HCT116 (cell line): ENCODE data around the gene SNX4. TPM values are rescaled to one million over a fixed set of nuclear protein-coding genes. Genes with fewer than 3 reads are reported as not detected.
A peak's percentile ranks its signal among the peaks of the same experiment; 100 is the strongest.
"Not testable (repeated sequence)": the region's sequence is repeated elsewhere in the genome, so short reads cannot be mapped to it uniquely, and the experiment has no call there.

Source experiments
- ATAC-seq: fragments of 200-7000 bp; cut with Tn5 transposase; 2 replicates; pipeline ENCODE4 v1.9.1; 2020; ENCODE audit warnings: mild to moderate bottlenecking, moderate library complexity
- BruUV-seq: library from RNA; stranded (reverse); fragments of 400-500 nt; replicated peaks from 2 replicates; lab custom pipeline; 2021; lab: Mats Ljungman, UMichigan
- CTCF ChIA-PET: fragments of 300-600 bp; sonication (Branson Sonifier 250); formaldehyde crosslinking; loops from one replicate; lab custom pipeline; 2021; ENCODE audit warnings: antibody characterized with exemption; lab: Charles Lee
- POLR2A ChIA-PET: fragments of 300-600, 350-600 bp; sonication (Branson Sonifier 250); formaldehyde crosslinking; loops from one replicate; lab custom pipeline; 2021; ENCODE audit warnings: antibody characterized with exemption; lab: Charles Lee
- RAD21 ChIA-PET, 2 experiments: fragments of 300-600 bp; sonication (Branson Sonifier 250); formaldehyde crosslinking; loops; one replicate each; lab custom pipeline; 2023; ENCODE audit warnings: low total read pairs in 2 of 2; ENCODE audit not compliant: uncharacterized antibody in 2 of 2, unreplicated experiment in 2 of 2, low non-redundant PET in 1 of 2; lab: Charles Lee
- DNase-seq: peaks from one replicate; pipeline ENCODE4 v3.0.0-alpha.2; 2010; ENCODE audit warnings: low read depth, low spot score
- H2AFZ ChIP-seq: fragments of 200-600 bp; shearing (Covaris generic), sonication (generic); 2 replicates; pipeline ENCODE4 v1.6.1; 2017; ENCODE audit warnings: low read depth, mixed run types, mixed read lengths, antibody characterized with exemption, low read length; ENCODE audit not compliant: poor library complexity, severe bottlenecking
- H3K27ac ChIP-seq: 2 replicates; pipeline ENCODE4 v1.5.1; 2012; ENCODE audit warnings: low read depth, low read length
- H3K27me3 ChIP-seq: fragments of 200-600 bp; sonication (generic); 2 replicates; pipeline ENCODE4 v1.6.1; 2016; ENCODE audit warnings: mixed run types, low read length, mixed read lengths; ENCODE audit not compliant: insufficient read depth
- H3K36me3 ChIP-seq, 2 experiments: fragments of 200-500 bp in 1 of 2; fragments of 200-600 bp in 1 of 2; sonication (Bioruptor generic) in 1 of 2; sonication (generic) in 1 of 2; 2 replicates each; pipeline versions ENCODE4 v1.5.1 to v1.6.1; 2014 to 2016; ENCODE audit warnings: low read length in 2 of 2, inconsistent platforms in 1 of 2, mixed read lengths in 1 of 2, mixed run types in 1 of 2; ENCODE audit not compliant: insufficient read depth in 2 of 2, control insufficient read depth in 1 of 2
- H3K4me1 ChIP-seq, 2 experiments: fragments of 200-600 bp in 1 of 2; sonication (generic) in 1 of 2; 2 replicates each; pipeline versions ENCODE4 v1.5.1 to v1.6.1; 2012 to 2017; ENCODE audit warnings: low read length in 2 of 2, inconsistent platforms in 1 of 2, mild to moderate bottlenecking in 1 of 2, mixed read lengths in 1 of 2, mixed run types in 1 of 2, moderate library complexity in 1 of 2; ENCODE audit not compliant: insufficient read depth in 2 of 2, control insufficient read depth in 1 of 2
- H3K4me2 ChIP-seq: fragments of 200-600 bp; sonication (generic); 2 replicates; pipeline ENCODE4 v1.6.1; 2017; ENCODE audit warnings: mixed run types, low read length, mixed read lengths
- H3K4me3 ChIP-seq, 2 experiments: fragments of 200-600 bp in 1 of 2; sonication (generic) in 1 of 2; replicated peaks in 1 of 2; 2 replicates each; pipeline ENCODE4 v1.5.1; 2011 to 2016; ENCODE audit warnings: low read length in 2 of 2, control low read depth in 1 of 2, low read depth in 1 of 2, mild to moderate bottlenecking in 1 of 2, mixed read lengths in 1 of 2, mixed run types in 1 of 2
- H3K79me2 ChIP-seq: fragments of 200-600 bp; sonication (generic); 2 replicates; pipeline ENCODE4 v1.6.1; 2017; ENCODE audit warnings: mild to moderate bottlenecking, mixed run types, low read length, moderate library complexity, mixed read lengths; ENCODE audit not compliant: insufficient read depth
- H3K9ac ChIP-seq: fragments of 200-600 bp; sonication (generic); 2 replicates; pipeline ENCODE4 v1.6.1; 2016; ENCODE audit warnings: low read length, mixed read lengths
- H3K9me2 ChIP-seq: fragments of 200-600 bp; sonication (generic), shearing (Covaris generic); 2 replicates; pipeline ENCODE4 v1.6.1; 2017; ENCODE audit warnings: mixed run types, mild to moderate bottlenecking, moderate library complexity; ENCODE audit not compliant: insufficient read depth
- H3K9me3 ChIP-seq, 2 experiments: fragments of 200-500 bp in 1 of 2; fragments of 200-600 bp in 1 of 2; sonication (Bioruptor generic) in 1 of 2; sonication (generic) in 1 of 2; 2 replicates each; pipeline ENCODE4 v1.6.1; 2014 to 2017; ENCODE audit warnings: low read length in 2 of 2, mixed read lengths in 2 of 2, inconsistent platforms in 1 of 2, low read depth in 1 of 2, mild to moderate bottlenecking in 1 of 2, mixed run types in 1 of 2, moderate library complexity in 1 of 2; ENCODE audit not compliant: control insufficient read depth in 1 of 2, insufficient read depth in 1 of 2
- H4K20me1 ChIP-seq: fragments of 200-600 bp; sonication (generic), shearing (Covaris generic); 2 replicates; pipeline ENCODE4 v1.6.1; 2017; ENCODE audit warnings: mixed run types, mild to moderate bottlenecking, moderate library complexity; ENCODE audit not compliant: insufficient read depth
- CBX3 ChIP-seq: IDR thresholded peaks from 2 replicates; pipeline ENCODE4 v1.6.1; 2012; ENCODE audit warnings: low read depth
- CTCF ChIP-seq, 3 experiments: fragments of 200-600 bp in 1 of 3; sonication (generic) in 1 of 3; IDR thresholded peaks in 2 of 3; conservative IDR thresholded peaks in 1 of 3; 2 replicates each; pipeline ENCODE4 v1.5.1; 2012 to 2017; ENCODE audit warnings: low read depth in 2 of 3, low read length in 2 of 3, antibody characterized with exemption in 1 of 3, borderline replicate concordance in 1 of 3, control low read depth in 1 of 3, mild to moderate bottlenecking in 1 of 3, mixed read lengths in 1 of 3, mixed run types in 1 of 3, moderate library complexity in 1 of 3; ENCODE audit not compliant: insufficient read depth in 1 of 3
- intact Hi-C: fragments of 100-400 bp; cut with micrococcal nuclease; formaldehyde crosslinking; loops from 2 replicates; pipeline ENCODE4 v1.10.0; 2022
- total RNA-seq: library from RNA; stranded (reverse); gene quantifications from one replicate; pipeline ENCODE4 v1.2.1, GENCODE V29; 2021; ENCODE audit not compliant: unreplicated experiment

Gene SNX4
- total RNA-seq, 1 experiment from 2014 or later = 21.1 TPM

- Histone ChIP-seq H3K9me3 (no peaks in the 10 kb centered on the region), H2AFZ (no peak overlapping the region)
Observed at GRCh38 chr3:125525153-125525552, 5.2 kb upstream of the SNX4 start.

GRCh38 chr3:125520563-125520919, 539 bp upstream of the SNX4 start:
- Histone ChIP-seq H2AFZ (peak overlapping the region; percentile 93), H3K4me3 (peak overlapping the region; percentile 87 to 90), H3K4me2 (peak overlapping the region; percentile 91), H3K79me2 (peaks cover 26% of the 10 kb centered on the region), H3K27ac (peak overlapping the region; percentile 59; the same call in 1 of the 2 replicates), H3K9ac (peak overlapping the region; percentile 86)
- H4K20me1 ChIP-seq, DNase-seq, H3K9me3 ChIP-seq, H3K27me3 ChIP-seq, intact Hi-C loops, H3K36me3 ChIP-seq, ATAC-seq, H3K4me1 ChIP-seq, H3K9me2 ChIP-seq, RAD21 ChIA-PET: not testable (repeated sequence)
- BruUV-seq = TSS peak; percentile 64
- ChIA-PET POLR2A (interaction anchor here (0.7 to 1.3 kb wide), 2 partner anchors 17 to 19 kb away, joined by 3 read pairs; no protein-coding TSS in a partner anchor), CTCF (interaction anchor here (1.1 kb wide), 1 partner anchor 65 kb away, joined by 3 read pairs; no protein-coding TSS in a partner anchor)

More at GRCh38 chr3:125525153-125525552, 5.2 kb upstream of the SNX4 start:
- Histone ChIP-seq H4K20me1 (no peaks in the 10 kb centered on the region), H3K4me3 (no peak overlapping the region), H3K79me2 (no peaks in the 10 kb centered on the region), H3K27me3 (no peaks in the 10 kb centered on the region), H3K4me1 (peaks cover 0 to 4% of the 10 kb centered on the region in 2 experiments; a peak in 1 of 4 replicates), H3K27ac (no peak overlapping the region), H3K9me2 (no peaks in the 10 kb centered on the region), H3K36me3 (peaks cover 0 to 3% of the 10 kb centered on the region in 2 experiments; a peak in 3 of 4 replicates), H3K4me2 (no peak overlapping the region), H3K9ac (no peak overlapping the region)
- ATAC-seq (no peak), DNase-seq (no peak)
- ChIA-PET RAD21 (no interaction called here), POLR2A (no interaction called here), CTCF (no interaction called here)
- no TSS peak for BruUV-seq
- TF ChIP-seq CTCF (IDR thresholded peaks at IDR 0.05 in 2 of 3, conservative IDR thresholded peaks at IDR 0.05 in 1 of 3; ENCODE audit: borderline replicate concordance in 1 of 3, insufficient read depth in 1 of 3, low read depth in 2 of 3, low read length in 2 of 3) = no peak
- TF ChIP-seq CBX3 = no peak
- intact Hi-C loops = no loop called here
